HG03442 (cell line): Measurements from ENCODE around the gene DEGS1.

Experiments used
- ATAC-seq: cut with Tn5 transposase; IDR thresholded peaks from one replicate; pipeline ENCODE4 v1.9.1; 2021; ENCODE audit warnings: mild to moderate bottlenecking, moderate library complexity; ENCODE audit not compliant: unreplicated experiment

The DEGS1 gene

DNA sequence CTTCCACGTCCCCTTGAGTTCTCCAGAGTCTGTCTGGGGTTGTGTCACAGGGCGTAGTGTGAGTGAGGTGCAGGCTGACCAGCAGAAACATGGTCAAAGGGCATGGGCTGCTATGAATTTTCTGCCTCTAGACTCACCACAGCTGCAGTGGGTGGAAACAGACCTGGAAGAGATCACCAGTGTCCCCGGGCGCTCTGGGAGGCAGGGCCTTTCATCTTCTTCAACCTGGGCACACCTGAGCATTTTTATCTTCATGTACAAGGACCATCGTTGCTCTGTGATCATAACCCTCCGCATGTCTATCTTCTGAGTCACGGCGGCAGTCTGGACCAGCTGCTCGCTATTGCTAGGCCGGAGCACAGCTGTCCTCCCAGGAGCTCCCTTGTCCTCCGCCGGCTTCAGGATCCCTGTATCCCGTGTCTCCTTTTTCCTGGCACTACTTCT, 29.6 kb downstream of the DEGS1 start:
- no peak for ATAC-seq

DNA sequence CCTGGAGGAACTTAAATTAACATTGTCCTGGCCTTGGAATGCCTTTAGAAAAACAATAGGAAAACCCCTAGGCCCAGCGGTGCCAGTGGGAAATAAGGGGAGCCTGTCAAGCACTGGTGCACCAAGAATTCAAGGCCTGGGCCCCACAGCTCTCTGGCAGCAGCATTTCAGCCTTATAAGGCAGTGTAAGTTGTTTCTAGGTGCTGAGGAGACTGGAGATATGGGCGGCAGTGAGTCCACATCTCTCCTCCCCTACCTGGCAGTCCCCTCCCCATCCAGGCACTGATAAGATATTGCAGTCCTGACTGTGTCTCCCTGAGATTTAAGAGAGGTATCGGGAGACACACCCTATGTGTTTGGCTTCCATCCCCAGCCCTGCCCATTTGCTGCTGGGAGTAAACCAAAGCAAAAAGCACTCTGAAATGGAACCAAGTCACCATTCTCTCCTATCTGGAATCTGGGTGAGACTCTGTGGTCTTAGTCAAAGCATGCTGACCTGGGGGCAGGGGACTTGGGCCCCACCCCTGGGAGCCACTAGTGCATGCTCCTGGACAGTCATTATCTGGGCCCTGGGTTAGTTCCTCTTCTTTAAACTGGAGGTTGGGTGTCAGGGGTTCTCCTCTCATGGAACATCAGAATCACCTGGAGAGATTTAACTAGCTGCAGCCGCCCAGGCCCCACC, 30.5 kb downstream of the DEGS1 start:
- no peak for ATAC-seq

DNA sequence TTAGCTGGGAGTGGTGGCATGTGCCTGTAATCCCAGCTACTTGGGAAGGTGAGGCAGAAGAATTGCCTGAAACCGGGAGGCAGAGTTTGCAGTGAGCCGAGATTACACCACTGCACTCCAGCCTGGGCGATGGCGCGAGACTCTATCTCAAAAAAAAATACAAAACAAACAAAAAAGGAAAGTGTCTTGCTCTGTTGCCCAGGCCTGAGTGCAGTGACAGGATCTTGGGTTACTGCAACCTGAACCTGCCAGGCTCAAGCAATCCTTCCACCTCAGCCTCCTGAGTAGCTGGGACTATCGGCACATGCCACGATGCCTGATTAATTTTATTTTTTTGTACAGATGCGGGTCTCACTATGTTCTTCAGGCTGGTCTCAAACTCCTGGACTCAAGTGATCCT, 33.3 kb downstream of the DEGS1 start:
- ATAC-seq = no peak

DNA sequence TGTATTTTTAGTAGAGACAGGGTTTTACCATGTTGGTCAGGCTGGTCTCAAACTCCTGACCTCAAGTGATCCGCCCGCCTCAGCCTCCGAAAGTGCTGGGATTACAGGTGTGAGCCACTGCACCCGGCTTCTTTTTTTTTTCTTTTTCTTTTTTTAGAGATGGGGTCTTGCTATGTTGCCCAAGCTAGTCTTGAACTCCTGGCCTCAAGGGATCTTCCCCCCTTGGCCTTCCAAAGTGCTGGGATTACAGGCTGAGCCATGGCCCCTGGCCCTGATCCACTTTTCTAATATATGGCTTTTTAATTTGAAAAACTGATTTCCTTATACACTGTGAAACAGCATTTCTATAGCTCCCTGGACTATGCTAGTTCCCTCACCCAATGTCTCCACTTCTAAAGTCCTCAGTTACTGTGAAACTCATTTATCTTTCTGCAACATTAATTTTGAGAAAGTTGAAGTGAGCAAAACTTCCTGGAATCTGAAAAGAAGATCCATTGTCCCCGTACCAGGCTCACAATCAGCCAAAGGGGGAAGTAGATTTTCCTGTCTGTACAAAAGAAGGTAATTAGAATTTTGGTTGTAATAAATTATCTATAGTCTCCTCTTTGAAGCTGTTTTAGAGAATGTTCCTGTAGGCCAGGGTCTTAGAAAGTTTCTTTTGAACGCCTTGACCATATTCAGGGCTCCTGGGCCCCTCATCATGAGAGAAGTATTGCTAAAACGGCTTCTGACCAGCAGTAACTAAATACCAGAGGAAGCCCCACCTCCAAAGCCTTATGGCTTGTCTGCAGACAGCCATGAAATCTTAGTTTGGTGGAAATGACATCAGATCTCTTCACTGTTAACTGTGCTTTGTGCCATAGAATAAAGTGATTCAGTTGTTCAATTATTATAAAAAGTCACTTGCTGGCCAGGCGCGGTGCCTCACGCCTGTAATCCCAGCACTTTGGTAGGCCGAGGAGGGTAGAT, 34.9 kb downstream of the DEGS1 start:
- no peak for ATAC-seq

DNA sequence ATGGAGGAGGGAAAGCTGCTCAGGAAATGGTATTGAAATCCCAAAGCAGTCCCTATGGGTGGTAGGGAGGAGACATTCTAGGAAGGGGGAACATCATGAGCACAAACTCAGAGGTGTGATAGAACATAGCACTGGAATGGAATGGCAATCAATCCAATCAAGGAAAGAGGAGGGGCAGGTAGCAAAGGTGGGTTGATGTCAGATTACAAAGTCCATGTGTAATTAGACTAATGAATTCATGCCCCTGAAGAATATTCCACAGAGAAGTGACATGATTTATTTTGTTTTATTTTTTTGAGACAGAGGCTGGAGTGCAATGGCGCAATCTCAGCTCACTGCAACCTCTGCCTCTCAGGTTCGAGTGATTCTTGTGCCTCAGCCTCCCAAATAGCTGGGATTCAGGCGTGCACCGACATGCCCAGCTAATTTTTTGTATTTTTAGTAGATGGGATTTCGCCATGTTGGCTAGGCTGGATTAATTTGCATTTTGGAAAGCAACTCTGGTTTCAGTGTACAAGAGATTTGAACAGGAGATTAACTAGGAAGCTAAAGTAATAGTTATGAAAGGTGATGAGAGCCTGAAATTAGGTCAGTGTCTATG, 36.1 kb downstream of the DEGS1 start:
- ATAC-seq = no peak

DNA sequence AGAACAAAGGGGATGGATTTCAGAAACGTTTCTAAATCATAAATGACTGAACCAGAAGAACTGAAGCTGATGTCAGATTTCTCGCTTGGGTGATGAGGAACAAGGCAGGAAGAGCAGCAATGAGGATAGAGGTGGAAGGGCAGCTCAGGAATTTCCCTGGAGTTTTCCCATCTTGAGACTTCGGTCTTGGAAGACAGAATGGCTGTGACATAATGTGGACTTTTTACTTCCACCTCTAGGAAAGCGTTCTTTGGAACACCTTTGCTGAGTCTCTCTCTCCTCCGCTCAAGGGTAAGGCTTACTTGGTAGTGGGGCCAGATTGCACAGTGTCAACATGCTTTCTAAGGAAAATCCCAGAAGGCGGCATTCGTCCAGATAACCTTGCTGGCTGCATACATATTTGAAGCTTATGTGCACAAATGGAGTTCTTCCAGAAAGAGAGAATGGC, 36.6 kb downstream of the DEGS1 start:
- ATAC-seq = no peak

DNA sequence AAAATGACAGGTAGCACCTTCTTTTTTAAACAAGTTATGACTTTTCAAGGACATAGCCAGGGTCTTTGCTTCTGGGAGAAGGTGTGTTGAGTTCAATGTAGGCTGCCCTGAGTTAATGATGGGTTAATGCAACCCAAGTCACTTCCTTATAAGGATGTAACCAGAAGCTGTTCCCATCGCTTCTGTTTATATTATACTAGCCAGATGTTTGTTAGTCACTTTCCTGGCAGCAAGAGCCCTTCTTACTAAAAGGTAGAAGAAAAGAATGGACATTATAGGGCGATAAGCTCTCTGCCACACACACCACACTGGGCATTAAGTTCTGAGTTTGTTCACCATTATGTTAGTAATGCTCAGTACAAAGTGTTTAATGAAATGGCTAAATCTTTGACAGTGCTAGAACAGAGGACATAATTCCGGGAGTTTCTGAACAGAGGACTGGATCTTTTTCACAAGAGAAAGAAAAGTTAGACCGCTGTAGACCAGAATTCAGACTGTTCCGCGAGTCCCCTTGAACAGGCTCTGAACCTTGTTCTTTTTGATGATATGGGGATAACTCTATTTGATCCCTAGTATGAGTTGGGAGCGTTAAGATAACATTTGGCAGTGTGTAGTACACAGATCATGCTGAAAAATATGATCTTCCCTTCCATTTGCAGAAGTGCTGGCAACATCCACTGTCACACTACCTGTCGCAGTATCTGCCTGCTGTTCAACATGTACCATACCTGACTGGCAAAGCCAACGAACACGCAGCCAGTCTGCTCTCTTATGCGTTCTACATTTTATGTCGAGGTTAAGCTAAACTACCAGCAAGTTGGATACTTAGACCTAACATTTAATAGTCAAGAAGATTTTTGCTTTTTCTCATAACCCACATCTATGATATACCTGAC, 41.0 kb downstream of the DEGS1 start:
- ATAC-seq = no peak

DNA sequence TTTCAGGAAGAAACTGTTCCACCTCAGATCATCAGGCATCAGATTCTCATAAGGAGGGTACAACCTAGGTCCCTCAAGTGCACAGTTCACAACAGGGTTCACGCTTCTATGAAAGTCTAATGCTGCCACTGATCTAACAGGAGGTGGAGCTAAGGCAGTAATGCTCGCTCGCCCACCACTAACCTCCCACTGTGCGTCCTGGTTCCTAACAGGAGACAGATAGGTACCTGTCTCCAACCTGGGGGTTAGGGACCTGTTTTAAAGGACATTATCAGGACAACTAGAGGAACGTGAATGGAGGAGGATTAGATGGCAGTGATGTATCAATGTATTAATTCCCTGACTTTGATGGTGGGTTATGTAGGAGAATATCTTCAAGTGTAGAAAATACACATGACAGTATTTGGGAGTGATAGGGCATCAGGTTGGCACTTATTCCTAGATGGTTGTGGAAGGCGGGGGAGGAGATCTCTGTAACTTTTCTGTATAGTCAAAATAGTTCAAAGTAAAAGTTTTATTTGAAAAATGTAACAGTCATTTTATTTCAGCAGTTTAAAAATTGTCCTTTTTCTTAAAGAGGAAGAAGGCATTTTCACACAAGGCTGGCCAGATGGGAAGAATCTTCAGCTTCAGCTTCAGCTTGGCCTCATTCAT, 43.9 kb downstream of the DEGS1 start:
- no peak for ATAC-seq

DNA sequence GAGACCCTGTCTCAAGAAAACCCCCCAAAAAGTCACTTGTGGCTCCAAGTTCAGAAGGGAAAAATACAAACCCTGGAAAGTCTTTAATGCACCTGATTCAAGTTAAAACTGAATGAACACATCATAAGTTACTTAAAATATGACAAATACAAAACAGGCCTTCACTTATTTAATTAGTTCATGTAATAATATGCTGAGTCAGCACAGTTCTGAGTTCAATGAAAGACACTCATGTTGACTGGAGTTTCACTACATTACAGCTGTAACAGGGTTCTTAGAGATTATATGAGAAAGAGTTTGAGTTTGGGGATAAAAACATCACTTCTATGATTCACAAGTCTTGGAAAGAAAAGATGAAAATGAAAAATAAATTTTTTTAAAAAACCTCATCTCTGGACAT, 51.0 kb downstream of the DEGS1 start:
- no peak for ATAC-seq

DNA sequence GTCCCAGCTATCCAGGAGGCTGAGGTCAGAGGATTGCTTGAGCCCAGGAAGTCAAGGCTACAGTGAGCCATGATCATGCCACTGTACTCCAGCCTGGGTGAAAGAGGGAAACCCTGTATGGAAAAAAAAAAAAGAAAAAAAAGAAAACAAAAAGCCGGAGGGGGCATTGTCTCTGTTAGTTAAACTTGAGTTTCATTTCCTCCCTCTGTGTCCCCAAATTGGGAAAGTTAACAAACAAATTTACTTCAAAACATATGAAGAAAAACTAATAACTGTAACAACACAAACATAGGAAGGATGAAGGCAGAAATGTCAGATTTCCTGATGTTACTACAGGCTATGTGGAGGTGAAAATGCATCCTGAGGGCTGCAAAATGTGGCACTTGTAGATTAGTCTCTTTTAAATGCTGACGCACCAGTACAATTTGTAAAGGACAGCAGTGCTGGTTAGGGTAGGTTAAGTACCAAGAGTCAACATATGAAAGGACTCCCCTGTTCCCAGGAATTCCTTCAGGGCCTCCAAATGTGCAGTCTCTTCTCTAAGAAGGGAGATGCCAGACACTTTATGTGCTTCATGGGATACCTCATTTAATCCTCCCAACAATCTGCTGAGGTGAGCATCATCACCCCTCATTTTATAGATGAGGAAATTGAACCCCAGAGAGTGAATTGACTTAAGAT, 52.9 kb downstream of the DEGS1 start:
- ATAC-seq = no peak

DNA sequence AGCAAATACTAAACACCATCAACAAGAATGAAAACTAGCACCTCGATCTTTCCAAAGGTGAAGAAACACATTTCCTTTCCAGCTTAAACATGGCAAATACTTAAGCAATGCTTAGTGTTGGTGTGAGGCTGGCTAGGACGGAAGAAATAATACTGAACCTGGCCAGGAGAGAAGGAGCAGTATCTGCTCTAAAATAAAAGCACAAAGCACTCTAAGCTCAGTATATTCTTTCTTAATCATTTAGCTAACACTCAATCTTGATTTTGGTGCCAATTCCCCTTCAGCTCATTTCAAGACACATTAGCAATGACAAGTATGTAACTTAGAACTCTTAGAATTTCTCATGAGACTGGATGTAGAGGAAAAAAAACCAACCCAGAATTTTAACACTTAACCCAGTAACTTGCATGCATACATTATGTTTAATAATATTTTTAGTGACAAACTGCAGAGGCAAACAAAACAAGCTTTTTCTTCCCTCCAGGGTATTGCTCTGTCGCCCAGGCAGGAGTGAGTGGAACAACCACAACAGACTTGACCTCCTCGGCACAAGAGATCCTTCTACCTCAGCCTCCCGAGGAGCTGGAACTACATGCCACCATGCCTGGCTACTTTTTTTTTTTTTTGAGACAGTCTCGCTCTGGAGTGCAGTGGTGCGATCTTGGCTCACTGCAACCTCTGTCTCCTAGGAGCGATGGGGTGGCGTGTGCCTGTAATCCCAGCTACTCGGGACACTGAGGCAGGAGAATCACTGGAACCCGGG, 54.3 kb downstream of the DEGS1 start:
- no peak for ATAC-seq

DNA sequence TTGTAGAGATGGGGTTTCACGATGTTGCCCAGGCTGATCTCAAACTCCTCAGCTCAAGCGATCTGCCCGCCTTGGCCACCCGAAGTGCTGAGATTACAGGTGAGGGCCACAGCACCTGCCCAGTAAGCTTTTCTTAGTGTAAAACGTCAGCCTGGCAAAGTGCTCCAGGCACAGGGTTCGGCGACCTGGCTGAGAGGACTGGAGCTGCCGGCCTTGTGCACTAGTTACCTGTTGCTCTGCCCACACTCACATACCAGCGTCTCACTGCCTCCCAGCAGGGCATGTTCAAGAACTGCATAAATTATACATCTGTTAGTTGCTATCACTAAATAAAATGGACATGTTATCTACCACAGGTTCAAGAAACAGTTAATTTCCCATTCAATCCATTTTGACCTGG, 55.2 kb downstream of the DEGS1 start:
- no peak for ATAC-seq

DNA sequence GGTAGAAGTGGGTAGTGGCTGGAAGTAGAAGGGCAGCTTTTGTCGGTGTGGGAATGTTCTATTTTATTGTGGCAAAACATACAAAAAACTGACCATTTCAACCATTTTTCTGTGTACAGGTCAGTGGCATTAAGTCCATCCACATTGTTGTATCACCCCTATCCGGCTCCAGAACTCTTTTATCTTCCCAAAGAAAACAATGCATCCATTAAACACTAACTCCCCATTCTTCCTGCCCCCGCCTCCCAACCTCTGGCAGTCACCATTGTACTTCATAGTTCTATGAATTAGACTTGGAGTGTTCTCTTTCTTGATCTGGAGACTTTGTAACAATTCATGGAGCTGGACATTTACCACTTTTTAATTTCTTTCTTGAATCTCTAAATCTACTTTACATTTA, 55.7 kb downstream of the DEGS1 start:
- no peak for ATAC-seq
